GM12892 (cell line): ENCODE measurements around the gene ZNF160.

Source experiments
- POLR2A ChIP-seq: IDR thresholded peaks from 2 replicates; pipeline ENCODE4 v1.6.1; 2011; ENCODE audit warnings: low read depth, low read length, control low read depth
- POLR2AphosphoS5 ChIP-seq: IDR thresholded peaks from 2 replicates; pipeline ENCODE4 v1.6.1; 2011; ENCODE audit warnings: low read depth, low read length, control low read depth

GRCh38 chr19:53037101-53038097 lies 65.8 kb downstream of the ZNF160 start:
- TF ChIP-seq POLR2A = no peak
- TF ChIP-seq POLR2AphosphoS5 = no peak
